Upper lobe of left lung (tissue), 4 donors: ENCODE data around the gene TRIM40.

Experiments used
- CTCF ChIP-seq, 6 experiments: fragments of 450-650 bp in 4 of 6; fragments of 200-600 bp in 2 of 6; sonication (generic) in 2 of 6; IDR thresholded peaks; one replicate each; pipeline ENCODE4 v1.5.1; 2016 to 2019; ENCODE audit warnings: antibody characterized with exemption in 6 of 6
- POLR2A ChIP-seq, 4 donors: fragments of 450-650 bp; IDR thresholded peaks; one replicate each; pipeline ENCODE4 v1.5.1; 2016 to 2017; ENCODE audit warnings: antibody characterized with exemption in 4 of 4, mild to moderate bottlenecking in 2 of 4

- TF ChIP-seq CTCF (IDR thresholded peaks at IDR 0.05) = no peak
- no peak for TF ChIP-seq POLR2A (IDR thresholded peaks at IDR 0.05)
Measured at GRCh38 chr6:30150671-30151395, 14.9 kb downstream of the TRIM40 start.
